GM23338 (cell line): ENCODE results near the gene CORO7.

Experiments used
- CREB1 ChIP-seq: fragments of 250-450 bp; sonication (Bioruptor Pico); IDR thresholded peaks from 2 replicates; pipeline ENCODE4 v1.5.0; 2020; ENCODE audit warnings: low read depth, mild to moderate bottlenecking, moderate library complexity
- EZH2 ChIP-seq: fragments of 200-600 bp; sonication (generic); IDR thresholded peaks from one replicate; pipeline ENCODE4 v1.8.0; 2017; ENCODE audit warnings: antibody characterized with exemption, mild to moderate bottlenecking, low read depth; ENCODE audit not compliant: unreplicated experiment
- EZH2phosphoT487 ChIP-seq: fragments of 200-600 bp; sonication (generic); IDR thresholded peaks from one replicate; pipeline ENCODE4 v1.8.1; 2018; ENCODE audit warnings: antibody characterized with exemption; ENCODE audit not compliant: unreplicated experiment
- JUNB ChIP-seq: IDR thresholded peaks from one replicate; pipeline ENCODE4 v1.6.1; 2016; ENCODE audit warnings: antibody characterized with exemption; ENCODE audit not compliant: unreplicated experiment
- NANOG ChIP-seq: IDR thresholded peaks from 2 replicates; pipeline ENCODE4 v1.6.1; 2016; ENCODE audit warnings: antibody characterized with exemption, borderline replicate concordance
- POLR2AphosphoS5 ChIP-seq: IDR thresholded peaks from 2 replicates; pipeline ENCODE4 v1.6.1; 2016; ENCODE audit warnings: antibody characterized with exemption, low read depth
- STAT1 ChIP-seq: IDR thresholded peaks from one replicate; pipeline ENCODE4 v1.6.1; 2016; ENCODE audit warnings: antibody characterized with exemption; ENCODE audit not compliant: unreplicated experiment
- ZNF114 ChIP-seq: fragments of 250-450 bp; sonication (Bioruptor Pico); IDR thresholded peaks from 2 replicates; pipeline ENCODE4 v1.5.0; 2020; ENCODE audit warnings: mild to moderate bottlenecking, moderate library complexity
- ZNF331 ChIP-seq: fragments of 250-450 bp; sonication (Bioruptor Pico); IDR thresholded peaks from 2 replicates; pipeline ENCODE4 v1.5.0; 2020; ENCODE audit warnings: low read depth, mild to moderate bottlenecking, moderate library complexity
- TF ChIP-seq, protein P1 (sequence below), 2 experiments: fragments of 200-600 bp in 1 of 2; sonication (generic) in 1 of 2; conservative IDR thresholded peaks; 2 replicates each; pipeline versions ENCODE4 v1.5.1 to v1.6.1; 2016 to 2017; ENCODE audit warnings: antibody characterized with exemption in 2 of 2, low read depth in 2 of 2, mild to moderate bottlenecking in 2 of 2, moderate library complexity in 1 of 2
- TF ChIP-seq, protein P2 (sequence below): IDR thresholded peaks from one replicate; pipeline ENCODE4 v1.6.1; 2018; ENCODE audit warnings: antibody characterized with exemption; ENCODE audit not compliant: unreplicated experiment
- TF ChIP-seq, protein P3 (sequence below): IDR thresholded peaks from 2 replicates; pipeline ENCODE4 v1.6.1; 2016; ENCODE audit warnings: antibody characterized with exemption

DNA sequence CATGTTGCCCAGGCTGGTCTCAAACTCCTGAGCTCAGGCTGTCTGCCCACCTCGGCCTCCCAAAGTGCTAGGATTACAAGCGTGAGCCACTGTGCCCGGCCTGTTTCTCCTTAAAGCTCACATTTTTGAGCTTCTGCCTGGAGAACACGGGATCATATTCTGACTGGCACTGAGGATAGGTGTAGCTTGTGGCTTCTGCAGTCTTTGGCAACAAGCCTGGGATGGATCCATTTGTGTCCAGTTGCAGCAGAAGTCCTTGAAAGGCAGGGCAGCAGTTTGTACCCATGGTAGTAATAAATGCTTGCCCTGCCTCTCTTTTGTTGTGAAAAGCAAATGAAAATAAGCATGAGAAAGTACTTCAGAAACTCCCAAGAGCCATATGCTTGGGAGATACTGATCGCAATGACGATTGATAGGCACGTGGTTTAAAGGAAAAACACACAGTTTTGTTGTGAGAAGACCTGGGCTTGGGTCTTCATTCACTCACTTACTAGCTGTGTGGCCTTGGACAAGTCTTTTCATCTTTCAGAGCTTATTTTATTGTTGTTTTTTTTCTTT, 3.1 kb upstream of the CORO7 start:
- TF ChIP-seq, protein P1, sequence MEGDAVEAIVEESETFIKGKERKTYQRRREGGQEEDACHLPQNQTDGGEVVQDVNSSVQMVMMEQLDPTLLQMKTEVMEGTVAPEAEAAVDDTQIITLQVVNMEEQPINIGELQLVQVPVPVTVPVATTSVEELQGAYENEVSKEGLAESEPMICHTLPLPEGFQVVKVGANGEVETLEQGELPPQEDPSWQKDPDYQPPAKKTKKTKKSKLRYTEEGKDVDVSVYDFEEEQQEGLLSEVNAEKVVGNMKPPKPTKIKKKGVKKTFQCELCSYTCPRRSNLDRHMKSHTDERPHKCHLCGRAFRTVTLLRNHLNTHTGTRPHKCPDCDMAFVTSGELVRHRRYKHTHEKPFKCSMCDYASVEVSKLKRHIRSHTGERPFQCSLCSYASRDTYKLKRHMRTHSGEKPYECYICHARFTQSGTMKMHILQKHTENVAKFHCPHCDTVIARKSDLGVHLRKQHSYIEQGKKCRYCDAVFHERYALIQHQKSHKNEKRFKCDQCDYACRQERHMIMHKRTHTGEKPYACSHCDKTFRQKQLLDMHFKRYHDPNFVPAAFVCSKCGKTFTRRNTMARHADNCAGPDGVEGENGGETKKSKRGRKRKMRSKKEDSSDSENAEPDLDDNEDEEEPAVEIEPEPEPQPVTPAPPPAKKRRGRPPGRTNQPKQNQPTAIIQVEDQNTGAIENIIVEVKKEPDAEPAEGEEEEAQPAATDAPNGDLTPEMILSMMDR (conservative IDR thresholded peaks at IDR 0.05; ENCODE audit: low read depth in 2 of 2): no peak
- TF ChIP-seq POLR2AphosphoS5: no peak
- TF ChIP-seq STAT1: no peak
- TF ChIP-seq EZH2: no peak
- no peak for TF ChIP-seq EZH2phosphoT487
- TF ChIP-seq, protein P2, sequence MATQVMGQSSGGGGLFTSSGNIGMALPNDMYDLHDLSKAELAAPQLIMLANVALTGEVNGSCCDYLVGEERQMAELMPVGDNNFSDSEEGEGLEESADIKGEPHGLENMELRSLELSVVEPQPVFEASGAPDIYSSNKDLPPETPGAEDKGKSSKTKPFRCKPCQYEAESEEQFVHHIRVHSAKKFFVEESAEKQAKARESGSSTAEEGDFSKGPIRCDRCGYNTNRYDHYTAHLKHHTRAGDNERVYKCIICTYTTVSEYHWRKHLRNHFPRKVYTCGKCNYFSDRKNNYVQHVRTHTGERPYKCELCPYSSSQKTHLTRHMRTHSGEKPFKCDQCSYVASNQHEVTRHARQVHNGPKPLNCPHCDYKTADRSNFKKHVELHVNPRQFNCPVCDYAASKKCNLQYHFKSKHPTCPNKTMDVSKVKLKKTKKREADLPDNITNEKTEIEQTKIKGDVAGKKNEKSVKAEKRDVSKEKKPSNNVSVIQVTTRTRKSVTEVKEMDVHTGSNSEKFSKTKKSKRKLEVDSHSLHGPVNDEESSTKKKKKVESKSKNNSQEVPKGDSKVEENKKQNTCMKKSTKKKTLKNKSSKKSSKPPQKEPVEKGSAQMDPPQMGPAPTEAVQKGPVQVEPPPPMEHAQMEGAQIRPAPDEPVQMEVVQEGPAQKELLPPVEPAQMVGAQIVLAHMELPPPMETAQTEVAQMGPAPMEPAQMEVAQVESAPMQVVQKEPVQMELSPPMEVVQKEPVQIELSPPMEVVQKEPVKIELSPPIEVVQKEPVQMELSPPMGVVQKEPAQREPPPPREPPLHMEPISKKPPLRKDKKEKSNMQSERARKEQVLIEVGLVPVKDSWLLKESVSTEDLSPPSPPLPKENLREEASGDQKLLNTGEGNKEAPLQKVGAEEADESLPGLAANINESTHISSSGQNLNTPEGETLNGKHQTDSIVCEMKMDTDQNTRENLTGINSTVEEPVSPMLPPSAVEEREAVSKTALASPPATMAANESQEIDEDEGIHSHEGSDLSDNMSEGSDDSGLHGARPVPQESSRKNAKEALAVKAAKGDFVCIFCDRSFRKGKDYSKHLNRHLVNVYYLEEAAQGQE: no peak
- TF ChIP-seq CREB1 (CRISPR knock-in tag): no peak
- TF ChIP-seq ZNF331 (CRISPR knock-in tag): no peak
- TF ChIP-seq ZNF114 (CRISPR knock-in tag): no peak
- no peak for TF ChIP-seq NANOG
- TF ChIP-seq JUNB: no peak
- TF ChIP-seq, protein P3, sequence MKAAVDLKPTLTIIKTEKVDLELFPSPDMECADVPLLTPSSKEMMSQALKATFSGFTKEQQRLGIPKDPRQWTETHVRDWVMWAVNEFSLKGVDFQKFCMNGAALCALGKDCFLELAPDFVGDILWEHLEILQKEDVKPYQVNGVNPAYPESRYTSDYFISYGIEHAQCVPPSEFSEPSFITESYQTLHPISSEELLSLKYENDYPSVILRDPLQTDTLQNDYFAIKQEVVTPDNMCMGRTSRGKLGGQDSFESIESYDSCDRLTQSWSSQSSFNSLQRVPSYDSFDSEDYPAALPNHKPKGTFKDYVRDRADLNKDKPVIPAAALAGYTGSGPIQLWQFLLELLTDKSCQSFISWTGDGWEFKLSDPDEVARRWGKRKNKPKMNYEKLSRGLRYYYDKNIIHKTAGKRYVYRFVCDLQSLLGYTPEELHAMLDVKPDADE: no peak
